ENCODE results near the gene CTSW. TPM values are rescaled to one million over a fixed set of nuclear protein-coding genes. Genes with fewer than 3 reads are reported as not detected.

The CTSW gene
- total and polyA plus RNA-seq, 2 of the 4 experiments (the other 2 are of a cell fraction): 0.07 to 0.18 TPM

GRCh38 chr11:65931773-65932557 lies 52.3 kb downstream of the CTSW start (continued):
- TF ChIP-seq CEBPB (IDR thresholded peaks at IDR 0.05; ENCODE audit: low read depth, low read length): no peak

GRCh38 chr11:65932558-65932919 lies 52.9 kb downstream of the CTSW start:
- no peak overlapping the region for H2AK5ac ChIP-seq (ENCODE audit: low read depth, low read length)
- in situ Hi-C loops (cut with MboI; ENCODE audit: low sequenced_read_pairs): no loop called here
- no TSS peak for BruUV-seq (replicated peaks)
- dilution Hi-C loops (cut with HindIII; ENCODE audit: low sequenced_read_pairs, unreplicated experiment): no loop called here
- H2BK120ac ChIP-seq (ENCODE audit: low read depth, low read length): no peak overlapping the region
- CTCF ChIA-PET: interaction anchor here (0.7 kb wide), 1 partner anchor 19 kb away, joined by 3 read pairs; no protein-coding TSS in a partner anchor
- no peak for TF ChIP-seq RFX5 (IDR thresholded peaks at IDR 0.05; ENCODE audit: low read depth, low read length)
- no peak for TF ChIP-seq RCOR1 (IDR thresholded peaks at IDR 0.05; ENCODE audit: insufficient replicate concordance, low read length)
- TF ChIP-seq, protein P1, sequence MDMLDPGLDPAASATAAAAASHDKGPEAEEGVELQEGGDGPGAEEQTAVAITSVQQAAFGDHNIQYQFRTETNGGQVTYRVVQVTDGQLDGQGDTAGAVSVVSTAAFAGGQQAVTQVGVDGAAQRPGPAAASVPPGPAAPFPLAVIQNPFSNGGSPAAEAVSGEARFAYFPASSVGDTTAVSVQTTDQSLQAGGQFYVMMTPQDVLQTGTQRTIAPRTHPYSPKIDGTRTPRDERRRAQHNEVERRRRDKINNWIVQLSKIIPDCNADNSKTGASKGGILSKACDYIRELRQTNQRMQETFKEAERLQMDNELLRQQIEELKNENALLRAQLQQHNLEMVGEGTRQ (IDR thresholded peaks at IDR 0.05; ENCODE audit: low read depth, low read length): peak; percentile 82
- peak; percentile 3; the same call in 1 of the 2 replicates for TF ChIP-seq CTCF (conservative IDR thresholded peaks at IDR 0.05; ENCODE audit: low read depth, low read length)
- TF ChIP-seq, protein P2, sequence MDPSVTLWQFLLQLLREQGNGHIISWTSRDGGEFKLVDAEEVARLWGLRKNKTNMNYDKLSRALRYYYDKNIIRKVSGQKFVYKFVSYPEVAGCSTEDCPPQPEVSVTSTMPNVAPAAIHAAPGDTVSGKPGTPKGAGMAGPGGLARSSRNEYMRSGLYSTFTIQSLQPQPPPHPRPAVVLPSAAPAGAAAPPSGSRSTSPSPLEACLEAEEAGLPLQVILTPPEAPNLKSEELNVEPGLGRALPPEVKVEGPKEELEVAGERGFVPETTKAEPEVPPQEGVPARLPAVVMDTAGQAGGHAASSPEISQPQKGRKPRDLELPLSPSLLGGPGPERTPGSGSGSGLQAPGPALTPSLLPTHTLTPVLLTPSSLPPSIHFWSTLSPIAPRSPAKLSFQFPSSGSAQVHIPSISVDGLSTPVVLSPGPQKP (IDR thresholded peaks at IDR 0.05; ENCODE audit: borderline replicate concordance, low read depth, low read length): no peak
- H3K18ac ChIP-seq (ENCODE audit: low read depth, low read length): no peak overlapping the region
- no peaks in the 10 kb centered on the region for H3K9me3 ChIP-seq (ENCODE audit: control insufficient read depth, insufficient read depth, low read length)
- no peaks in the 10 kb centered on the region for H3K27me3 ChIP-seq (ENCODE audit: control insufficient read depth, insufficient read depth, low read length)
- H3K4me3 ChIP-seq (ENCODE audit: insufficient read depth, low read depth, low read length): no peak overlapping the region
- H3K4me1 ChIP-seq (ENCODE audit: control insufficient read depth, insufficient read depth, low read length): peaks cover 4% of the 10 kb centered on the region; the same call in 1 of the 2 replicates
- H3K9me1 ChIP-seq (ENCODE audit: insufficient read depth, low read length): no peaks in the 10 kb centered on the region; the same call in 1 of the 2 replicates
- no peak overlapping the region for H3K9ac ChIP-seq (ENCODE audit: low read depth, low read length)
- H3K4ac ChIP-seq (ENCODE audit: low read depth, low read length): no peak overlapping the region
- no peak overlapping the region for H4K5ac ChIP-seq (ENCODE audit: low read depth, low read length)
- no peak overlapping the region for H4K91ac ChIP-seq (ENCODE audit: insufficient read depth, low read depth, low read length)
- H3K23ac ChIP-seq (ENCODE audit: low read depth, low read length): no peak overlapping the region
- no peak overlapping the region for H4K8ac ChIP-seq (ENCODE audit: low read depth in 2 of 2, low read length in 2 of 2)
- H3K79me1 ChIP-seq (ENCODE audit: low read depth in 1 of 2, low read length in 2 of 2): no peaks in the 10 kb centered on the region
- 83% methylated on average over 2 of the region's 9 CpGs; no CpG with 5 or more reads in 1 of the 2 experiments for WGBS, 2 experiments (ENCODE audit: extremely low coverage in 2 of 2, insufficient read length in 1 of 2)
- no peak overlapping the region for H3K56ac ChIP-seq (ENCODE audit: extremely low read depth, insufficient read depth, low read length)
- H2BK20ac ChIP-seq (ENCODE audit: low read depth, low read length): no peak overlapping the region
- H3K27ac ChIP-seq (ENCODE audit: insufficient read depth, low read length): no peak overlapping the region
- no peak overlapping the region for H2BK5ac ChIP-seq (ENCODE audit: low read depth, low read length, poor library complexity, severe bottlenecking)
- DNase-seq (no peak), ATAC-seq (ENCODE audit: low read depth) (peak; percentile 46)
- no peak overlapping the region for H3K4me2 ChIP-seq (ENCODE audit: low read depth, low read length)
- H3K36me3 ChIP-seq (ENCODE audit: control insufficient read depth, insufficient read depth, low read length): no peaks in the 10 kb centered on the region
- no peak overlapping the region for H3K14ac ChIP-seq (replicated peaks; ENCODE audit: low read depth, low read length)
- no peak overlapping the region for H2AK9ac ChIP-seq (replicated peaks; ENCODE audit: low read depth, low read length, poor library complexity)
- POLR2A ChIA-PET (ENCODE audit: unreplicated experiment): no interaction called here
- H2AFZ ChIP-seq (replicated peaks; ENCODE audit: low read length, poor library complexity): peak overlapping the region; percentile 74
- no peaks in the 10 kb centered on the region for H4K20me1 ChIP-seq (ENCODE audit: insufficient read depth, low read length)
- intact Hi-C loops (cut with micrococcal nuclease): no loop called here
- H2BK15ac ChIP-seq (ENCODE audit: low read depth, low read length): no peak overlapping the region

Data from IMR-90 (cell line).